HG02763 (cell line): ENCODE data around the gene LRRC55.
"Not testable (repeated sequence)": the region's sequence is repeated elsewhere in the genome, so short reads cannot be mapped to it uniquely, and the experiment has no call there.

ENCODE experiments used
- ATAC-seq: cut with Tn5 transposase; IDR thresholded peaks from one replicate; pipeline ENCODE4 v1.9.1; 2021; ENCODE audit warnings: mild to moderate bottlenecking, moderate library complexity; ENCODE audit not compliant: unreplicated experiment

LRRC55 gene

DNA sequence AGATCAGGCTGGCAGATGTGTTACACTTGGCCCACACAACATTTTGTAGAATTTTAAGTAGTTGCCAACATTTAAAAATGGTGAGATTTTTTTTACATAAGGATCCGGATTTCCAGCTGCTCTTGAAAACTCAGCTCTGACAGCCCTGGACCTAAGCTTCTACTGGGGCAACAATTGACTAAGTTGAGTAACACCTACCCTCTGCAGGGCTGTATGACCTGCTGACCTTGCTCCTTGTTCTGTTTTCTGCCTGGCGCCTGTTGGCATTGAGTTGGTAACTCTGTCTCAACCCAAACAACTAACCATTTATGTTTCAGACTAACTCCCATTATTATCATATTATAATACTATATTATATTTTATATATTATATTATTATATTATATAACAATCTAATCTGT lies 21.1 kb upstream of the LRRC55 start:
- no peak for ATAC-seq

- no peak for ATAC-seq
These were observed 20.4 kb upstream of the LRRC55 start for GRCh38 chr11:57161351-57161750.

- ATAC-seq, result no peak
These were observed 19.4 kb upstream of the LRRC55 start for GRCh38 chr11:57162179-57162898.

DNA sequence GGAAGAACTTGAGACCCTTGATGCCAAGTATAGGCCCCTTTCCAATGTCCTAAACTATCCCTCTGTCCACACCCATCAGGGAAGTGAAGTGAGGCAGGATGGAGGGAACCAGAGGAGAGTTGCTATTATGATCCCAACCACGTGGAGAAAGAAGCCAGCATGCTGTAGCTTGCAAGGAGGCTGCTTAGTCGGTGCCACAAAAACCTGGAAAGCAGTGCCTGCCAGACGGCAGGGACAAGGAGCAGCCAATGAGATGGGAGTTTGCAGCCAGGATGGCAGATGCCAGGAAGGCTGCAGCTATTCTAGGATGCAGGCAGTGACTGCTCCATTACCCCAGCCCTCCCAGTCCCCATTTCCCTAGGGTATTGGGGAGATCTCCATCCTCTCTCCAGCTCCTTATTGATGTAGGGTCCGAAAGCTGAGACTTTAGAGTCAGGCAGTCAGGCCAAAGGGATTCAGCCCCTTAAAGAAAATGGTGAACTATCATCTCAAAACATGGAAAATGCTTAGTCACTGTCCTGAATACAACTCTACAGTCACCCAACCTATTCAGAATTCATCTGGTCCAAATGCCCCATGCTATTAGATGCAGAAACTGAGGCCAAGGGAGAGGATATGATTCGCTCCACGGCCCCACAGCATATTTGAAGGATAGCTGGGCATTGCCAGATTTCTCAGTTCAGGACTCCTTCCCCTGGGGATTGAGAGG lies 18.4 kb upstream of the LRRC55 start:
- ATAC-seq, result no peak

DNA sequence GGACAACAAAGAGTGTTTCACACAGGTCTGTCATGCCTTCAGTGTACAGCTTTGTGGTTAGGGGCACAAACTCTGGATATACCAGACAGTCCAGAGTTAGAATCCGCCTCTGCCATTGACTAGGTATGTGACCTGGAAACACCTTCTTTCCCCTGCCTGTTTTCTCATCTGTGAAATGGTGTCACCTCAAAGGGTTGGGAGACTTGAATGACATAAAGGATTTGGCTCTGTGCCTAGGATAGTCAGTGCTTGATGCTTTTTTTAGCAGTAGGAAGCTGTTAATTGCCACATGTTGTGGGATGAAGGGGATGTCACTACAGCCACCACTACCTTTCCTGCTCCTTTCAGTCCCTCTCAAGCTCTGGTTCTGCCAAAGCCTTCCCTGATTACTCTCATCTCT lies 17.4 kb upstream of the LRRC55 start:
- ATAC-seq, result no peak

DNA sequence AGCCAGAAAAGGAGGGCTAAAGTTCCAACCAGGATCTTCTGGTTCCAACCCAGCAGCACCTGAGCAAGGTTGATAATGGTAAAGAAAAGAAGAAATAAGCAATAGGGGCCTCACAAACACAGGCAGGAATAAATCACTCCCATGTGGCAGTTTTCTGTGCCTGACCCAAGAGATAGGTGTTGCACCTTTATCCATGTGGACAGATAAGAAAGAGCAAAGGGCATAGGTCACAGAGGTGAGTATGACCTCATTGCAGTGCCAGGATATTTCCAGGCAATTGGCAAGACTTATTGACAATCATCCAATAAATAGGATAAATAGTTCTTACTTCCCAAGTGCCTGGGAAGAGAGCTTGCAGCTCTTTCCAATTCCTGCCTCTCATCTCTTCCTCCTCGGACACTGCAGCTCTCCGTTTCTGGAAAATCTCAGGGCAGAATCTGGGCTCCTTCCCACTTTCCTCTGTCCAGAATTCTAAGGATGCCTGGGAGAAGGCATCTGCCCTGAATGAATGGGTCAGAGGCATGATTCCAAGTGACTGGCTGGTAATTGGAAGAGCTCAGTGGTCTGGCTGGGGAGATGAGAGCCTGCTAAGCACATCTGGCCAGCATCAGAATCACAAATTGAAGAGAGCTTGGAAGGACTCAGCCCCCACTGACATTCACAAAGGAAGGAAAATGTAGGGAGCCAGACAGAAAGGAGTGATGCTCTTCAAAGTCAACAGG lies 14.5 kb upstream of the LRRC55 start:
- no peak for ATAC-seq

DNA sequence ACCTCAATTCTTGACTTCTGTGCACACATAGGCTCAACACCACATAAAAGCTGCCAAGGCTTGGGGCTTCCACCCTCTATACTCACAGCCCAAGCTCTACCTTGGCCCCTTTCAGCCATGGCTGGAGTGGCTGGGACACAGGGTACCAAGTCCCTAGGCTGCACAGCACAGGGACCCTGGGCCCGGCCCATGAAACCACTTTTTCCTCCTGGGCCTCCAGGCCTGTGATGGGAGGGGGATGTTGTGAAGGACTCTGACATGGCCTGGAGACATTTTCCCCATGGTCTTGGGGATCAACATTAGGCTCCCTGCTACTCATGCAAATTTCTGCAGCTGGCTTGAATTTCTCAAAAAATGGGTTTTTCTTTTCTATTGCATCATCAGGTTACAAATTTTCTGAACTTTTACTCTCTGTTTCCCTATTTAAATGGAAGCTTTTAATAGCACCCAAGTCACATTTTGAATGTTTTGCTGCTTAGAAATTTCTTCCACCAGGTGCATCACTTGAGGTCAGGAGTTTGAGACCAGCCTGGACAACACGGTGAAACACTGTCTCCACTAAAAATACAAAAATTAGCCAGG lies 11.9 kb upstream of the LRRC55 start:
- not testable (repeated sequence) for ATAC-seq

GRCh38 chr11:57172031-57172430 lies 9.7 kb upstream of the LRRC55 start:
- no peak for ATAC-seq

DNA sequence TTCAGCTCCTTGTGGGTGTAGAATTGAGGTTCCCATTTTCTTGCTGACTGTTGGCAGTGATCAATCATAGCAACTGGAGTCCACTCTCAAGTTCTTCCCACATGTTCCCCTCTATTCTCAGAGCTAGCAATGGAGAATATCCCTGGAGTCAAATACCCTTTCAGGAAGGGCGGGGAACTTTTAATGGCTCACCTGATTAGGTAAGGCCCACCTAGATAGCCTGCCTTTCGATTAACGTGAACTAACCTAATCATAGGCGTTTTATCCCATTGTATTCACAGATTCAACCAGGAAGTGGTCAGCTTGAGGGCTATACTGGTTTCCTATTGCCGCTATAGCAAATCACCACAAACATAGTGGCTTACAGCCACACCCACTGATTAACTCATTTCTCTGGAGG lies 7.1 kb upstream of the LRRC55 start:
- ATAC-seq, result no peak

- no peak for ATAC-seq
These were observed 6.3 kb upstream of the LRRC55 start for GRCh38 chr11:57175478-57175877.

DNA sequence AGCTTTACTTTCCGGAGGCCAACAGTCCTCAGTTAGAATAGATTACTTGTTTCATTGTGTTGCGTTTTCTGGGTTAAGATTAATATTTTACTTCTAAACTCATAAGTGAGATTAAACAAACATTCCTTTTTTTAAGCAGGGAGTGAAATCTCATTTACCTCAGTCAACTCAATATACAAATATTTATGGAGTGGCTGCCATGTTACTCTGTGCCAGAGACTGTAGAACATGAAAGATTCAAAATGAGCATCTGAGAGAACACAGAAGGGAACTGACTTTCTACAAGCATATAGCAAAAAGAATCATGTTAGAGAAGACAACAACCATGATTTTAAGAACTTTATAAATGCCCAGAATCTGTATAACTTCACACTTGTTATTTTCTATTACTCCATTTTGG lies 3.4 kb upstream of the LRRC55 start:
- ATAC-seq, result no peak

DNA sequence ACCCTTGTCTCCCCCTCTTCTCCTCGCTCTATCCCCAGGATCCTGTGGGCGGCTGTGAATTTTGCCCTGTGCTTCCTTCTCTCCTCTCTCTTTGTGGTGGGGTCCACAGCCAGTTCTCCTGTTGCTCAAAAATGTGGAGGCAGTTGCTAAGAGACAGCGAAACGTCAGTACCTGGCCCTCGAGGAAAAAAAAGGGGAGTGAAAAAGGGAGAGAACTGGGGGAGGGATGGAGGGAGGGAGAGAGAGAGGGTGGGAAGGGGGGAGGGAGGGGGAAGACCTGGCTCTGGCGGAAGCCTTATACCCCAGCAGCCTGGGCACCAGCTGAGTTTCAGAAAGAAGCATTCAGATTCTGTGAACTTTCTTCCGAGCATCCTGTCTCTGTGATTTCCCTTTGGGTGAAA lies 2.1 kb upstream of the LRRC55 start:
- ATAC-seq, result no peak

DNA sequence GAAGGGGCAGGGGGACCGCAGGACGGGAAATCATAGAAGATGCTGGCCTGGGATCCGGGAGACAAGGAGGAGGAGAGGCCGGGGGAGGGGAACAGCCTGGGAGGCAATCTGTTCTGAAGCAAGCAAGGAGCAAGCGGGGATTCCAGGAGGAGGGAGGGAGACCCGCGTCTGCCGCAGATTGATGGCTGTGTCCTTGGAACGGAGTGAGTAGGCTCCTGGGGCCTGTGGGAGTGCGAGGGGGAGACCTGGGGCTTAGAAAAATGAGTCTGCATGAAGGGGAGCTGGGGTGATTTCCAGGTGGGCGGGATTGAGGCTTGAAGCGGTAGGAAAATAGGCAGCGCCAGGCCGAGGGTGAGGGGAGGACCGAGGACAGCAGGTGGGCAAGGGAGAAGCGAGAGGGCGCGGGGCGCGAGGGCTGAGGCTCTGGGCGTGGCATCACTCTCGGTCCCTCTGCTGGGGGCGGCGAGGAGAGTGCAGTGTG lies 1.6 kb upstream of the LRRC55 start:
- no peak for ATAC-seq

DNA sequence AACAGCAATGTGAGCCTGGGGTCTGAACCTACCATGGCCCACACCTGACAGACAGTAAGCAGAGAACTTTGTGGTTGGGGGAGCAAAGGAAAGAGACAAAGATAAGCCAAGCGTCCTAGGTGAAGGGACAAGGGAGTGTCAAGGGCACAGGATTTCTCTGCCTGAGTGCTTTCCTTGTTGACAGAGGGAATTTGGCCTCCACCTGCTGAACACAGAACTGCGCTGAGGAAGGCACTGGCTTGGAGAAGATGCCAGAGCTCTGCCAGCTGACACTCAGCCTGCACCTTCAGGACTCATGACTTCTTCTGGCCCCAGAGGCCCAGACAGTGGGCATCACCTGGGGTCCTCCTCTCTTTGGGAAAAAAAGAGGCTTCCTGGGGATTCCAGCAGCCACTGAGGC lies 789 bp upstream of the LRRC55 start:
- ATAC-seq, result no peak

DNA sequence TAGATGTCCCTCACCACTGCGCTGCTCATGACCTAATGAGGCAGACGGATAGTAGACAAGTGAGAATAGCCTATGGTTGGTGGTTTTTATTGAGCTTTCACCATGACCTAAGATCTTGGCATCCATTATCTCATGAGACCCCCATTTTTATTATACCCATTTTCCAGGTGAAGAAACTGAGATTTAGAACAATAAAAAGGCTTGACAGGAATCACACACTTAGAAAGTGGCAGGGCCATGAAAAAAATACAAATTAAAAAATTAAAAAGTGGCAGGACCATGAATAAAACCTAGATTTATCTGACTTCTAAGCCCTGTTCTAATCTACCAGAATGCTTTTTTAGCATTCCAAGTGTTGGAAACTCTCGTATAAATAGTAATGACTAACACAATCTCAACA lies 1.1 kb downstream of the LRRC55 start:
- ATAC-seq, result no peak

DNA sequence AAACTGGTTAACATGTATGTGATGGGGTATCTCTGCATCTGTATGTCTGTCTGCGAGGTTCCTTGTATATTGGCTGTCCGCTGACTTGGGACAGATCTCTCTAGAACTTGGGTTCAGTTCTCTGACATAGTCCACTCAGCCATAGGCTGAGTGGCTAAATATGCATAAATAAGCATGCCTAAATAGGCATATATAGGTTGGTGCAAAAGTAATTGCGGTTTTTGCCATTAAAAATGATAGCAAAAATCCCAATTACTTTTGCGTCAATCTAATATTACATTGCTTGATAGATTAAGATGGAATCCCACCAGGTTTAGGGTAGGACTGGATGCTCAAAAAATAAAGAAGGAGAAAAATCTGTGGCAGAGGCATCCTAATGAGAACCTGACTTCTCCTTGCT lies 8.8 kb downstream of the LRRC55 start:
- ATAC-seq, result no peak

GRCh38 chr11:57191311-57192219 lies 9.8 kb downstream of the LRRC55 start:
- no peak for ATAC-seq

DNA sequence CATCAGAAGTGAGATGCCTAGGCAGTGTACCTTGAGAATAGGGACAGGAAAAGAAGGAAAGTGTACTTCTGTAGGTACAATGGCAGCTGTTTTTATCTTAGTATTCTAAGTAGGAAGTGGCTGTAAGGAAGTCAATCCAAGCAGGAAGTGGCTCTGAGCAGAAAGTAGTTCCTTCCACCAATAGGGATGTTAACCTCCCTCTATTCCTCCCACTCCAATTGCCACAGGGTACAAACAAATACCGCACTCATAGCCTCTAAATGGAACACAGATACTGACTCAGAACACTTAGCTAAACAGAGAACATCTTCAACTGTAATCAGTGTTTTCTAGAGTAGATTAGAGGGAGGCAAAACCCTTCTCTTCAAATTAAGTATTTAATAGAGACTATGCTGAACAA lies 10.6 kb downstream of the LRRC55 start:
- ATAC-seq, result no peak

DNA sequence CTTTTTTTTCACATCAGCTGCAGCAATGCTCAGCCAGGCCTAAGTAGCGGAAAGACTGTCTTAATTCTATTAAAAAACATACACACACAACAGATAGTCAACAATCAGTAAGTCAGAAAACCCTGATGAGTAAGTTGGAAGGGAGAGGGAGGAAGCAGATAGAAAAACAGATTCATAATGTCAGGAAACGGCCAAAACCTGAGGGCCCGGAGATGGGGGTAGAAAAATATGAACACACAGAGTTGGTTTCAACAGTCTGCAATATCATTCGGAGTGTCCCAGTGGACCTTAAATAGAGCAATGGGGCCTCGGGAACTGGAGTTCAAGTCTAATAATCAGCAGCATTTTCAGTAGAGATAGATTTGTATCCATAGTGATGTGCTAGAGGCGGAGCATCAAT lies 14.8 kb downstream of the LRRC55 start:
- ATAC-seq, result no peak

- ATAC-seq, result no peak
These were observed 16.0 kb downstream of the LRRC55 start for GRCh38 chr11:57197762-57198161.

DNA sequence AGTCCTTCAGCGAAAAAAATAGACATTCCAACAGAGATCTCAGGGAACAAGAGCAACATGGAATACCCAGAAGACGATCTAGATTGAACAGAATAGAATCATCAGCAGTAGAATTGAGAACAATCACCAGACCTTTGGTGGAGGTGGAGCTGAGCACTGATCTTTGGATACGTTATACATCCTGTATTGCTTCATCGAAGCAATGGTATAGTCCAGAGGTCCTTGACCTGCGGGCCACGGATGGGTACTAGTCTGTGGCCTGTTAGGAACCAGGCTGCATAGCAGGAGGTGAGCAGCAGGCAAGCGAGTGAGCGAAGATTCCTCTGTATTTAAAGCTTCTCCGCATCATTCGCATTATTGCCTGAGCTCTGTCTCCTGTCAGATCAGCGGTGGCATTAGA lies 17.6 kb downstream of the LRRC55 start:
- no peak for ATAC-seq
